Right lobe of liver (tissue), 6 donors: ENCODE measurements around the gene SLCO2A1. TPM values are rescaled to one million over a fixed set of nuclear protein-coding genes. Genes with fewer than 3 reads are reported as not detected.

Experiments used
- ATAC-seq, 4 donors: fragments of 200-7000 bp; cut with Tn5 transposase; one replicate each; pipeline ENCODE4 v1.9.1; 2020; ENCODE audit warnings: mild to moderate bottlenecking in 4 of 4, moderate library complexity in 4 of 4
- DNase-seq, 3 donors: peaks; one replicate each; pipeline ENCODE4 v3.0.0-alpha.2; 2020
- H3K27ac ChIP-seq, 3 donors: fragments of 200-600 bp; one replicate each; pipeline ENCODE4 v1.8.0; 2022
- H3K27me3 ChIP-seq, 2 donors: fragments of 200-600 bp; one replicate each; pipeline ENCODE4 v1.8.0; 2022
- H3K36me3 ChIP-seq, 4 donors: fragments of 200-600 bp; sonication (generic) in 1 of 4; one replicate each; pipeline versions ENCODE4 v1.5.1 to v1.8.0; 2017 to 2022; ENCODE audit warnings: control low read depth in 1 of 4
- H3K4me1 ChIP-seq, 4 donors: fragments of 200-600 bp; sonication (generic) in 1 of 4; one replicate each; pipeline versions ENCODE4 v1.5.1 to v1.8.0; 2017 to 2022; ENCODE audit warnings: control low read depth in 1 of 4
- H3K4me3 ChIP-seq, 3 donors: fragments of 200-600 bp; one replicate each; pipeline ENCODE4 v1.8.0; 2022
- H3K9me3 ChIP-seq, 4 donors: fragments of 200-600 bp; sonication (generic) in 1 of 4; one replicate each; pipeline versions ENCODE4 v1.5.1 to v1.8.0; 2017 to 2022; ENCODE audit warnings: control low read depth in 1 of 4
- CTCF ChIP-seq, 4 donors: fragments of 200-600 bp in 3 of 4; fragments of 450-650 bp in 1 of 4; IDR thresholded peaks; one replicate each; pipeline versions ENCODE4 v1.5.1 to v1.8.0; 2016 to 2022; ENCODE audit warnings: antibody characterized with exemption in 4 of 4, mild to moderate bottlenecking in 2 of 4
- POLR2A ChIP-seq: fragments of 450-650 bp; IDR thresholded peaks from one replicate; pipeline ENCODE4 v1.6.1; 2017; ENCODE audit warnings: antibody characterized with exemption, mild to moderate bottlenecking
- WGBS: methylation state at CpG from one replicate; pipeline ENCODE4 v1.1.6; 2018; ENCODE audit warnings: low coverage, low lambda C conversion rate; ENCODE audit not compliant: insufficient coverage; ENCODE audit errors: missing lambda C conversion rate; 5-methylcytosine and 5-hydroxymethylcytosine counted together
- intact Hi-C, 2 donors: fragments of 100-400 bp; cut with DNase I; formaldehyde crosslinking; loops; one replicate each; pipeline versions ENCODE4 v1.11.2 to v1.14.1; 2022
- total RNA-seq, 6 experiments: library from RNA; depleted of rRNA in 2 of 6; stranded (reverse); fragments of >200 nt in 2 of 6; fragmentation: NEBNext Ultra II Directional in 3 of 6; extraction: Animal tissue kit (Norgen Biotek cat#: 25700) in 3 of 6; gene quantifications; one replicate each; pipeline versions ENCODE4 v1.1.0 to v1.2.4, GENCODE V29; 2016 to 2023
- donor health status: DM: no; HTN: yes; CAD: no.
- donor health status: DM: no; HTN: no; CAD: no.
- donor health status: DM: no; HTN: no; CAD: no.
- donor health status: DM: no; HTN: yes; CAD: no.
- donor health status: DM: no; HTN: yes; CAD: no.

Gene SLCO2A1
- total RNA-seq, 6 experiments from 2014 or later: 0.71 to 4.4 (median 1.5) TPM

GRCh38 chr3:133925960-133926735 is 103.6 kb downstream of the SLCO2A1 start:
- intact Hi-C loops: no loop called here
- no peaks in the 10 kb centered on the region for H3K9me3 ChIP-seq
- H3K4me1 ChIP-seq: peaks cover 0 to 10% (median 3%) of the 10 kb centered on the region in 4 donors
- 100% methylated on average over 3 of the region's 10 CpGs for WGBS
- H3K27me3 ChIP-seq: no peaks in the 10 kb centered on the region
- H3K27ac ChIP-seq: no peak overlapping the region
- ATAC-seq (no peak), DNase-seq (no peak)
- no peaks in the 10 kb centered on the region for H3K36me3 ChIP-seq
- no peak overlapping the region for H3K4me3 ChIP-seq
- TF ChIP-seq POLR2A: no peak

GRCh38 chr3:133924041-133924440 is 105.7 kb downstream of the SLCO2A1 start:
- H3K27ac ChIP-seq: no peak overlapping the region
- DNase-seq: no peak
- H3K27me3 ChIP-seq: no peaks in the 10 kb centered on the region
- ATAC-seq: no peak
- 46% methylated on average over 4 of the region's 4 CpGs for whole genome bisulfite sequencing
- intact Hi-C loops: no loop called here
- H3K36me3 ChIP-seq: no peaks in the 10 kb centered on the region
- H3K4me3 ChIP-seq: no peak overlapping the region
- peaks cover 0 to 10% (median 3%) of the 10 kb centered on the region in 4 donors for H3K4me1 ChIP-seq
- no peaks in the 10 kb centered on the region for H3K9me3 ChIP-seq
- TF ChIP-seq POLR2A (no peak), CTCF (IDR thresholded peaks at IDR 0.05) (no peak)

- DNase-seq (no peak), ATAC-seq (no peak)
- intact Hi-C loops: no loop called here
- Histone ChIP-seq H3K4me1 (no peaks in the 10 kb centered on the region), H3K27ac (no peak overlapping the region), H3K9me3 (no peaks in the 10 kb centered on the region), H3K4me3 (no peak overlapping the region), H3K36me3 (no peaks in the 10 kb centered on the region), H3K27me3 (no peaks in the 10 kb centered on the region)
- TF ChIP-seq CTCF (IDR thresholded peaks at IDR 0.05) (no peak), POLR2A (no peak)
- 94% methylated on average over 1 of the region's 1 CpG for WGBS
Observed at GRCh38 chr3:133921592-133921991, 108.1 kb downstream of the SLCO2A1 start.

- Histone ChIP-seq H3K4me3 (no peak overlapping the region), H3K4me1 (no peaks in the 10 kb centered on the region), H3K36me3 (no peaks in the 10 kb centered on the region), H3K9me3 (no peaks in the 10 kb centered on the region), H3K27ac (no peak overlapping the region), H3K27me3 (no peaks in the 10 kb centered on the region)
- DNase-seq (no peak), ATAC-seq (no peak)
- intact Hi-C loops: no loop called here
- TF ChIP-seq POLR2A (no peak), CTCF (IDR thresholded peaks at IDR 0.05) (no peak)
Observed at GRCh38 chr3:133917144-133917543, 112.6 kb downstream of the SLCO2A1 start.

GRCh38 chr3:133915685-133916658 is 113.8 kb downstream of the SLCO2A1 start:
- Histone ChIP-seq H3K4me3 (no peak overlapping the region), H3K4me1 (no peaks in the 10 kb centered on the region), H3K27ac (no peak overlapping the region), H3K9me3 (no peaks in the 10 kb centered on the region), H3K36me3 (no peaks in the 10 kb centered on the region), H3K27me3 (no peaks in the 10 kb centered on the region)
- TF ChIP-seq POLR2A: no peak
- no peak for TF ChIP-seq CTCF (IDR thresholded peaks at IDR 0.05)
- DNase-seq (no peak), ATAC-seq (no peak)
- WGBS: 72% methylated on average over 9 of the region's 10 CpGs
- intact Hi-C loops: no loop called here
